HuH-7.5 (cell line): ENCODE results near the gene RDH16.
"Not testable (repeated sequence)": the region's sequence is repeated elsewhere in the genome, so short reads cannot be mapped to it uniquely, and the experiment has no call there.

Experiments
- DNase-seq: peaks from one replicate; pipeline ENCODE4 v3.0.0; 2011; ENCODE audit warnings: low spot score

Gene RDH16

GRCh38 chr12:56989861-56990610 is 32.6 kb upstream of the RDH16 start:
- DNase-seq, result no peak

- no peak for DNase-seq
Observed at GRCh38 chr12:56988207-56988739, 30.9 kb upstream of the RDH16 start.

GRCh38 chr12:56987551-56988053 is 30.2 kb upstream of the RDH16 start:
- peak; percentile 73 for DNase-seq

- DNase-seq, result no peak
Observed at GRCh38 chr12:56987011-56987410, 29.6 kb upstream of the RDH16 start.

GRCh38 chr12:56985714-56986113 is 28.3 kb upstream of the RDH16 start:
- DNase-seq, result not testable (repeated sequence)

DNA sequence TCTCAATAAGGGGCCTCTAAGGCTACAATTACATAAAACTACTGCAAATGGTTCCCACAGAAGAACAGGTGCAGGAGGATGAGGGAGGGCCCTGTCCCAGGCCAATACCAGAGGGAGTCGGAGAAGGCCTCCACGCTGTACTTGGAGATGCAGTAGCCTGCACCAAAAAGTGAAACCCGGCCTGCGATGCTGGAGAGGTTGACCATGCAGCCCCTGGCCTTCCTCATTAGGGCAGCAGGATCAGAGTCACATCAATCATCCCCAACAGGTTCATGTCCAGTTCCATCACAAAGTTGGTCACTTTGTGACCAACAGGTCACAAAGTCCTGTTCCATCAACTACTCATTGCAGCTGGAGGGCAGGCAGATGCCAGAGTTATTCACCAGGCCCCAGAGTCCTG is 26.0 kb upstream of the RDH16 start:
- no peak for DNase-seq

GRCh38 chr12:56982578-56983236 is 25.3 kb upstream of the RDH16 start:
- not testable (repeated sequence) for DNase-seq

GRCh38 chr12:56980941-56981530 is 23.6 kb upstream of the RDH16 start:
- DNase-seq, result no peak

DNA sequence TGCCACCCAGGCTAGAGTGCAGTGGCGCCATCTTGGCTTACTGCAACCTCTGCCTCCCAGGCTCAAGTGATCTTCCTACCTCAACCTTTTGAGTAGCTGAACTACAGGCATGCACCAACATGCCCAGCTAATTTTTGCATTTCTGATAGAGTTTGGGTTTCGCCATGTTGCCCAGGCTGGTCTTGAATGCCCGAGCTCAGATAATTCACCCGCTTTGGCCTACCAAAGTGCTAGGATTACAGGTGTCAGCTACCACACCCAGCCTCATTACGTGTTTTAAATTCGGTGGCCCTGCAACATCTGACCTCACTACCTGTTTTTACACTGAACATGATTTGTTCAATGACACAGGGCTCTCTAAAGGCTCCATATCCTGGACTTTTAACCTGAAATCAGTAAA is 22.9 kb upstream of the RDH16 start:
- DNase-seq, result no peak

DNA sequence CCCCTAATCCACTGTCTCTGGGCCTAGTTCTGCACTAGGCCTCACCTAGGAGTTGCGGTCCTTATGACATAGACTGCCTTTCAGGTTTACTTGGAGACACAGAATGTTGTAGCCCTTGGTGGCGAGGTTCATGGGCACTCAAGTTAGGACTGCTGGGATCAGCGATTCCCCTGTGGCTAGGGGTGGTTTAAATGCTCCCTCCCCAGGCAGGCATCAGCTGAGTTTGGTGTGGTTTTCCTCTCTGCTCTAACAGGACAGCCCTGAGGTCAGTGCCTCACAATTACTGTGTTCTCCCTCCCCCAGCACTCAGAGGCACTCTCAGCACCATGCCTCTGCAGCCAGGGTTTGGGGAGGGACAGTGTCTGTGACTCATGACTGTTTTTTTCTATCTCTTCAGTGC is 22.2 kb upstream of the RDH16 start:
- no peak for DNase-seq

DNA sequence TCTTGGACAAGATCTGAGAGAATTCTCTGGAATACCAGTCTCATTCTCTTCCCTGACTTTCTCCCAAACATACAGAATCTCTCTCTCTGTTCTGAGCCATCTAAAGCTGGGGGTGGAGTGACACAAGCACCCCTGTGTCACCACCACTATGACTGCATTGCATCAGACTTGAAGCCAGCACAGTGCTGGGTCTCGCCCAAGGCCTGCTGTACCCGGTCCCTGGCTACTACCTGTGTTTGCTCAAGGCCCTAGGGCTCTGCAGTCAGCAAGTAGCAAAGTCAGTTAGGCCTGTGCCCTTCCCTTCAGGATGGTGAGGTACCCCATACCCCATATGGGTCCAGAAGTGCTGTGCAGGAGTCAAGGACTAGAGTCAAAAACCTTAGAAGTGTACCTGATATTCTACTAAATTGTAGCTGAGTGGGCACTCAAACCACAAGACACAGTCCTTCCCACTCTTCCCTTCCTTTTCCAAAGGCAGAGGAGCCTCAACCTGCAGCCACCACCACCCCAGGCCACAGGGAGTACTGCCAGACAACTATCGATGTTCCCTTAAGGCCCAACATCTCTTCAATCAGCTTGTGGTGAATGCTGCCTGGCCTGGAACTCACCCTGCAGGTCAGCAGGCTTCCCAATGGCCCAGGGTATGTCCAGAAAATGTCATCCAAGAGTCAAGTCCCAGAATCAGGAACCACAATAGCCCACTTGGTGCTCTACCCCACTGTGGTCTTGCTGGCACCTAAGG is 21.2 kb upstream of the RDH16 start:
- DNase-seq, result no peak

DNA sequence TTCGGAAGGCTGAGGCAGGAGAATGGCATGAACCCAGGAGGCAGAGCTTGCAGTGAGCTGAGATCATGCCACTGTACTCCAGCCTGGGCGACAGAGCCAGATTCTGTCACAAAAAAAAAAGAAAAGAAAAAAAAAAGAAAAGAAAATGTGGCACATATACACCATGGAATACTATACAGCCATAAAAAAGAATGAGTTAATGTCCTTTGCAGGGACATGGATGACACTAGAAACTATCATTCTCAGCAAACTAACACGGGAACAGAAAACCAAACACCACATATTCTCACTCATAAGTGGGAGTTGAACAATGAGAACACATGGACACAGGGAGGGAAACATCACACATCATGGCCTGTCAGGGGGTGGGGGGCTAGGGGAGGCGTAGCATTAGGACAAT is 20.0 kb upstream of the RDH16 start:
- not testable (repeated sequence) for DNase-seq

GRCh38 chr12:56974224-56974623 is 16.8 kb upstream of the RDH16 start:
- not testable (repeated sequence) for DNase-seq

- not testable (repeated sequence) for DNase-seq
Observed at GRCh38 chr12:56968910-56969309, 11.5 kb upstream of the RDH16 start.

GRCh38 chr12:56965997-56966642 is 8.7 kb upstream of the RDH16 start:
- DNase-seq, result not testable (repeated sequence)

GRCh38 chr12:56965124-56965523 is 7.7 kb upstream of the RDH16 start:
- not testable (repeated sequence) for DNase-seq

DNA sequence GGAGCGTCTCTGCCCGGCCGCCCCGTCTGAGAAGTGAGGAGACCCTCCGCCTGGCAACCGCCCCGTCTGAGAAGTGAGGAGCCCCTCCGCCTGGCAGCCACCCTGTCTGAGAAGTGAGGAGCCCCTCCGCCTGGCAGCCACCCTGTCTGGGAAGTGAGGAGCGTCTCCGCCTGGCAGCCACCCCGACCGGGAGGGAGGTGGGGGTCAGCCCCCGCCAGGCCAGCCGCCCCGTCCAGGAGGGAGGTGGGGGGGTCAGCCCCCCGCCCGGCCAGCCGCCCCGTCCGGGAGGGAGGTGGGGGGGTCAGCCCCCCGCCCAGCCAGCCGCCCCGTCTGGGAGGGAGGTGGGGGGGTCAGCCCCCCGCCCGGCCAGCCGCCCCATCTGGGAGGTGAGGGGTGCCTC is 6.1 kb upstream of the RDH16 start:
- not testable (repeated sequence) for DNase-seq

GRCh38 chr12:56962247-56962646 is 4.8 kb upstream of the RDH16 start:
- DNase-seq, result not testable (repeated sequence)

- DNase-seq, result no peak
Observed at GRCh38 chr12:56958422-56958821, 1.0 kb upstream of the RDH16 start.

- peak; percentile 37 for DNase-seq
Observed at GRCh38 chr12:56955631-56956256, 1.7 kb downstream of the RDH16 start.

- no peak for DNase-seq
Observed at GRCh38 chr12:56954958-56955355, 2.5 kb downstream of the RDH16 start.
